Choroid plexus epithelial cell (primary cell): ENCODE results near the gene PRSS38.

Experiments
- DNase-seq: peaks from one replicate; pipeline ENCODE4 v3.0.0-alpha.2; 2010; ENCODE audit warnings: low read depth
- H3K4me3 ChIP-seq: 2 replicates; pipeline ENCODE4 v1.5.1; 2011; ENCODE audit warnings: low read depth, mild to moderate bottlenecking, control low read depth, low read length, moderate library complexity
- CTCF ChIP-seq: conservative IDR thresholded peaks from 2 replicates; pipeline ENCODE4 v1.5.1; 2011; ENCODE audit warnings: low read depth, mild to moderate bottlenecking, control low read depth, inconsistent platforms, low read length, moderate library complexity

PRSS38 gene

GRCh38 chr1:227774051-227774731, 41.3 kb upstream of the PRSS38 start:
- no peak for TF ChIP-seq CTCF
- DNase-seq, result no peak
- H3K4me3 ChIP-seq, result no peak overlapping the region

- TF ChIP-seq CTCF, result no peak
- no peak for DNase-seq
Observed at GRCh38 chr1:227774821-227775661, 40.4 kb upstream of the PRSS38 start.

GRCh38 chr1:227775841-227776240, 39.6 kb upstream of the PRSS38 start:
- DNase-seq, result no peak
- TF ChIP-seq CTCF, result no peak

More at GRCh38 chr1:227774821-227775661, 40.4 kb upstream of the PRSS38 start:
- H3K4me3 ChIP-seq, result no peak overlapping the region

GRCh38 chr1:227776331-227776771, 39.1 kb upstream of the PRSS38 start:
- no peak overlapping the region for H3K4me3 ChIP-seq
- TF ChIP-seq CTCF, result no peak
- peak; percentile 60 for DNase-seq

More at GRCh38 chr1:227775841-227776240, 39.6 kb upstream of the PRSS38 start:
- no peak overlapping the region for H3K4me3 ChIP-seq

- TF ChIP-seq CTCF, result no peak
- no peak for DNase-seq
- H3K4me3 ChIP-seq, result no peak overlapping the region
Observed at GRCh38 chr1:227777156-227777555, 38.3 kb upstream of the PRSS38 start.

- no peak overlapping the region for H3K4me3 ChIP-seq
- no peak for DNase-seq
- TF ChIP-seq CTCF, result no peak
Observed at GRCh38 chr1:227777646-227778045, 37.8 kb upstream of the PRSS38 start.
